OCI-LY1 (cell line): ENCODE results near the gene CCDC9B.

ENCODE experiments used
- H2AFZ ChIP-seq: fragments of 200-600 bp; sonication (generic), shearing (Covaris generic); 2 replicates; pipeline ENCODE4 v1.6.0; 2014; ENCODE audit warnings: antibody characterized with exemption, mild to moderate bottlenecking, low read length
- H3F3A ChIP-seq: fragments of 200-600 bp; sonication (generic), shearing (Covaris generic); 2 replicates; pipeline ENCODE4 v1.6.0; 2014; ENCODE audit warnings: mild to moderate bottlenecking, antibody characterized with exemption, low read length, moderate library complexity; ENCODE audit not compliant: insufficient read depth
- H3K27ac ChIP-seq: fragments of 200-600 bp; sonication (generic); 2 replicates; pipeline ENCODE4 v1.5.1; 2014; ENCODE audit warnings: low read length, mixed run types, mild to moderate bottlenecking, low read depth; ENCODE audit not compliant: poor library complexity, severe bottlenecking
- H3K27me3 ChIP-seq: fragments of 200-600 bp; sonication (generic); 2 replicates; pipeline ENCODE4 v1.6.0; 2014; ENCODE audit warnings: antibody characterized with exemption, mild to moderate bottlenecking, low read length, moderate library complexity; ENCODE audit not compliant: insufficient read depth
- H3K36me3 ChIP-seq: fragments of 200-600 bp; sonication (generic); 2 replicates; pipeline ENCODE4 v1.6.1; 2014; ENCODE audit warnings: mild to moderate bottlenecking, antibody characterized with exemption, low read length, moderate library complexity, mixed read lengths; ENCODE audit not compliant: insufficient read depth
- H3K4me1 ChIP-seq: fragments of 200-600 bp; sonication (generic); 2 replicates; pipeline ENCODE4 v1.5.1; 2014; ENCODE audit warnings: mild to moderate bottlenecking, low read length, moderate library complexity; ENCODE audit not compliant: insufficient read depth, severe bottlenecking
- H3K4me2 ChIP-seq: fragments of 200-600 bp; sonication (generic), shearing (Covaris generic); 2 replicates; pipeline ENCODE4 v1.6.1; 2014; ENCODE audit warnings: low read length
- H3K4me3 ChIP-seq: fragments of 200-600 bp; sonication (generic); 2 replicates; pipeline ENCODE4 v1.5.1; 2014; ENCODE audit warnings: low read length, low read depth, mild to moderate bottlenecking, mixed read lengths; ENCODE audit not compliant: poor library complexity, severe bottlenecking
- H3K79me2 ChIP-seq: fragments of 200-600 bp; shearing (Covaris generic); 2 replicates; pipeline ENCODE4 v1.6.1; 2016; ENCODE audit warnings: mixed run types, low read length, mixed read lengths; ENCODE audit not compliant: insufficient read depth
- H3K9ac ChIP-seq: fragments of 200-600 bp; sonication (generic), shearing (Covaris generic); 2 replicates; pipeline ENCODE4 v1.6.1; 2014; ENCODE audit warnings: mild to moderate bottlenecking, low read length, mixed read lengths
- H3K9me2 ChIP-seq: fragments of 200-600 bp; sonication (generic), shearing (Covaris generic); 2 replicates; pipeline ENCODE4 v1.6.1; 2014; ENCODE audit warnings: low read depth, mild to moderate bottlenecking, low read length, mixed read lengths
- H3K9me3 ChIP-seq: fragments of 200-600 bp; shearing (Covaris generic); 2 replicates; pipeline ENCODE4 v1.6.1; 2014; ENCODE audit warnings: low read length, mixed read lengths
- H4K20me1 ChIP-seq: fragments of 200-600 bp; sonication (generic), shearing (Covaris generic); 2 replicates; pipeline ENCODE4 v1.6.0; 2016; ENCODE audit warnings: mild to moderate bottlenecking, low read length; ENCODE audit not compliant: insufficient read depth
- EZH2 ChIP-seq: fragments of 200-600 bp; sonication (generic), shearing (Covaris generic); IDR thresholded peaks from 2 replicates; pipeline ENCODE4 v1.8.0; 2017; ENCODE audit warnings: borderline replicate concordance, mixed run types, mild to moderate bottlenecking, antibody characterized with exemption, low read length, moderate library complexity, mixed read lengths
- TF ChIP-seq, protein P1 (sequence below): fragments of 200-600 bp; sonication (generic), shearing (Covaris generic); IDR thresholded peaks from 2 replicates; pipeline ENCODE4 v1.5.1; 2017; ENCODE audit warnings: mild to moderate bottlenecking, antibody characterized with exemption, low read length, moderate library complexity, mixed read lengths

CCDC9B gene

DNA sequence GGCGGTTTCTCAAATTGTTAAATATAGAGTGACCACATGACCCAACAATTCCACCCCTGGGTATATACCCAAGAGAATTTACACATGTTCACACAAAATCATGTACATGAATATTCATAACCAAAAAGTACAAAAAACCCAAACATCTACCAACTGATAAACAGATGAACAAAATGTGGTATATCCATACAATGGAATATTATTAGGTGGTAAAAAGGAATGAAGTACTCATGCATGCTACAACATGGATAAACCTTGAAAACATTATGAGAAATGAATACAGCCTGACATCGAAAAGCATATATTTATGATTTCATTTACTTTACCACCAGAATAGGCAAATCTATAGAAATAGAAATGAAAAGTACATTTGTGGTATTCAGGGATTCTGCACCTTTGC lies 40.4 kb downstream of the CCDC9B start:
- H3K79me2 ChIP-seq: no peaks in the 10 kb centered on the region
- no peak overlapping the region for H3K9ac ChIP-seq
- no peak overlapping the region for H2AFZ ChIP-seq
- no peak overlapping the region for H3K4me2 ChIP-seq
- H3K27me3 ChIP-seq: peaks cover 14% of the 10 kb centered on the region; the same call in 1 of the 2 replicates
- no peak for TF ChIP-seq EZH2
- TF ChIP-seq, protein P1, sequence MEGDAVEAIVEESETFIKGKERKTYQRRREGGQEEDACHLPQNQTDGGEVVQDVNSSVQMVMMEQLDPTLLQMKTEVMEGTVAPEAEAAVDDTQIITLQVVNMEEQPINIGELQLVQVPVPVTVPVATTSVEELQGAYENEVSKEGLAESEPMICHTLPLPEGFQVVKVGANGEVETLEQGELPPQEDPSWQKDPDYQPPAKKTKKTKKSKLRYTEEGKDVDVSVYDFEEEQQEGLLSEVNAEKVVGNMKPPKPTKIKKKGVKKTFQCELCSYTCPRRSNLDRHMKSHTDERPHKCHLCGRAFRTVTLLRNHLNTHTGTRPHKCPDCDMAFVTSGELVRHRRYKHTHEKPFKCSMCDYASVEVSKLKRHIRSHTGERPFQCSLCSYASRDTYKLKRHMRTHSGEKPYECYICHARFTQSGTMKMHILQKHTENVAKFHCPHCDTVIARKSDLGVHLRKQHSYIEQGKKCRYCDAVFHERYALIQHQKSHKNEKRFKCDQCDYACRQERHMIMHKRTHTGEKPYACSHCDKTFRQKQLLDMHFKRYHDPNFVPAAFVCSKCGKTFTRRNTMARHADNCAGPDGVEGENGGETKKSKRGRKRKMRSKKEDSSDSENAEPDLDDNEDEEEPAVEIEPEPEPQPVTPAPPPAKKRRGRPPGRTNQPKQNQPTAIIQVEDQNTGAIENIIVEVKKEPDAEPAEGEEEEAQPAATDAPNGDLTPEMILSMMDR: no peak
- peaks cover 6% of the 10 kb centered on the region for H3K9me3 ChIP-seq
- no peak overlapping the region for H3K4me3 ChIP-seq
- H3F3A ChIP-seq: no peaks in the 10 kb centered on the region
- H3K9me2 ChIP-seq: no peaks in the 10 kb centered on the region
- H3K36me3 ChIP-seq: no peaks in the 10 kb centered on the region; the same call in 1 of the 2 replicates
- H4K20me1 ChIP-seq: no peaks in the 10 kb centered on the region
- H3K27ac ChIP-seq: no peak overlapping the region
- H3K4me1 ChIP-seq: no peaks in the 10 kb centered on the region

DNA sequence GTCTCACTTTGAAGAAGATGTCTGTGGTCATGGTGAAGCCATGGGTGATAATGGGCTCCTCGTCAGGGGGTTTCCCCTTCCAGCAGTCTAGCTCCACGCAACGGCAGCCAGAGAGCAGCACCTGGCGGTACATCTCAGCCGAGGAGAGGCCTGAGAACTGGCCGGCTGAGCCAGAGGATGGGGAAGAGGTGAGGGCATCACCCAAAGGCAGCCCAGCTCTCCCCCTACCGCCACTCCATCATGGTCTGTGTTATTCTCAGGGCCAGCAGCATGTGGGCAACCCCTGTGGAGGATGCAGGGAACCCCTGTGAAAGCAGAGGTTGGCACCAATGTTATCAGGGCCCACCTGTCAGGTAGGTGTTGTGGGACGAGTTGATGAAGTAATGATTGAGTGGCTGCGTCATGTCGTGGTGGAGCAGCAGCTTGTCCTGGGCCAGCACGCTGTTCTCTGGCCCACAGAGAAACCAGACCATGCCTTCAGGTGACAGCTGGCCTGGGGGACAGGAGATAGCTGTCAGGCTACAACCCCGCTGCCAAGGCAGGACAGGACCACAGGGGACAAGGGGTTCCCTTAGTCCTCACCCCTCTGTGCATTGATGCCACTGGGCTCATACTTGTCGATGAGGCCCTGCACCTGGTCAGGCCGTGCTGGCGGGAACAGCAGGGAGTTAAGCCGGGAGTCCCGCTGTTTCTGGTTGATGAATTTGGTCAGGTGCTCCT lies 42.4 kb downstream of the CCDC9B start:
- Histone ChIP-seq H3K9ac (no peak overlapping the region), H2AFZ (no peak overlapping the region), H3K27me3 (peaks cover 14% of the 10 kb centered on the region; the same call in 1 of the 2 replicates), H3F3A (no peaks in the 10 kb centered on the region), H3K36me3 (no peaks in the 10 kb centered on the region; the same call in 1 of the 2 replicates), H3K4me2 (no peak overlapping the region), H4K20me1 (no peaks in the 10 kb centered on the region), H3K9me2 (no peaks in the 10 kb centered on the region), H3K4me3 (no peak overlapping the region), H3K27ac (no peak overlapping the region), H3K79me2 (no peaks in the 10 kb centered on the region), H3K4me1 (no peaks in the 10 kb centered on the region), H3K9me3 (peaks cover 6% of the 10 kb centered on the region)
- no peak for TF ChIP-seq EZH2
- TF ChIP-seq, protein P1: no peak

DNA sequence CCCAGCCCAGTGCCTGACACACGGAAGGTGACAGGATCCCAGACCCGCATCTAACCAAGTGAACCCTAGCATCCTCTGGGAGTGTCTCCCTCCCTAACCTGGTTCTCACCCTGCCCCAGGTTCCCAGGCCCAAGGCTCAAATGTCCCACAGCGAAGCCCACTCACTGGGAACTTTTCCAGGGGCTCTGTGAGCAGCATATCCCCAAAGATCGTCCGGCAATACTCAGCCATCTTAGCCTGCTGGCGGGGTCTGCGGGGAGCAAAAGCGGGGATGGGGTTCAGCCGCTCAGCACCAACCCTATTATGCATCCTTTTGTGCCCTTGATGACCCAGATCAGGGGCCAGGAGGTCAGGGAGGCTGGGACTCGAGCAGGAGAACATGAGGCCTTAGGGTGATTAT lies 43.4 kb downstream of the CCDC9B start:
- Histone ChIP-seq H2AFZ (no peak overlapping the region), H3K36me3 (no peaks in the 10 kb centered on the region; the same call in 1 of the 2 replicates), H3K4me3 (no peak overlapping the region), H3K4me1 (no peaks in the 10 kb centered on the region), H3K79me2 (no peaks in the 10 kb centered on the region), H3K9ac (no peak overlapping the region), H3K27ac (no peak overlapping the region), H3K9me3 (peaks cover 6% of the 10 kb centered on the region), H3K4me2 (no peak overlapping the region), H3K27me3 (peaks cover 14% of the 10 kb centered on the region; the same call in 1 of the 2 replicates), H3K9me2 (no peaks in the 10 kb centered on the region), H4K20me1 (no peaks in the 10 kb centered on the region), H3F3A (no peaks in the 10 kb centered on the region)
- TF ChIP-seq EZH2: no peak
- TF ChIP-seq, protein P1: no peak
